GM21367 (cell line): ENCODE results near the gene LRMDA.
A peak's percentile ranks its signal among the peaks of the same experiment; 100 is the strongest.
"Not testable (repeated sequence)": the region's sequence is repeated elsewhere in the genome, so short reads cannot be mapped to it uniquely, and the experiment has no call there.

Experiments
- ATAC-seq: cut with Tn5 transposase; IDR thresholded peaks from one replicate; pipeline ENCODE4 v1.9.1; 2021; ENCODE audit not compliant: unreplicated experiment

Gene LRMDA

DNA sequence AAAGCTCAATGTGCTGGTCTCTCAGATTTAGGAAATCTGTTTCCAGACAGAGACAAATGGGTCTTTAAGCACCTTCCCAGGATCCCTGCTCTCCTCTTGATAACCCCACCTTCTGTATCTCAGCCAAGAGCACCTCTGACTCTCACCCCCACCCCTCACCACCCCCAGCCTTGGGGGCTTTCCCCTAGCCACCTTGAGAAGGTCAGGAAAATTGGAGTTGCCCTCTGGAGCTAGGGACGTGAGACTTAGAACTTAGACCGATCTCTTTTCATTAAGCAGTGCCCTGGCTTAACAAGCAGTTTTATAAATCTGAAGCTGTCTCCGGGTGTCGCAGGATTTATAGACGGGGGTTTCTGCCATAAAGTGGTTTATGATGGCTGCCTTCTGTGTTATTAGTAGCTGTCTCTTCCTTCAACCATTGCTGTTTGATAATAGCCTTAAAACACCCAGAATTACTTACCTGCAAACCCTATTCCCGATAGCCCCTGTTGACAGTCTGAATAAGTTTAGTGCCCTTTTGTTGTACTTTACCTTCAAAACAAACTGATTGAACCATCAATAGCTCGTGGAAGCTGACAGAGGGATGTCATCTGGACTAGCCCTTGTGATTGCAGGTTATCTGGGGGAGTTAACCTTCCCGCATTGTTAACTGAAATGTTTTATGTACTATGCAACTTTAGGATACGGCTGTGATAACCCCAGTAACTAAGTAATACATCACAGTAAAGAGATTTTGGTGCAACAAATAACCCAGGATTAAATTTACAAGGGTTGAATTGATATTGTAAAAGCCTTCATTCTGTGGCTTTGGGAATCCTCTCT is 621.5 kb downstream of the LRMDA start:
- no peak for ATAC-seq

- no peak for ATAC-seq
Observed at GRCh38 chr10:76055466-76055865, 624.0 kb downstream of the LRMDA start.

- ATAC-seq, result no peak
Observed at GRCh38 chr10:76055963-76056362, 624.5 kb downstream of the LRMDA start.

GRCh38 chr10:76060993-76061392 is 629.6 kb downstream of the LRMDA start:
- not testable (repeated sequence) for ATAC-seq

GRCh38 chr10:76066457-76066856 is 635.0 kb downstream of the LRMDA start:
- ATAC-seq, result no peak

GRCh38 chr10:76067447-76067846 is 636.0 kb downstream of the LRMDA start:
- ATAC-seq, result no peak

DNA sequence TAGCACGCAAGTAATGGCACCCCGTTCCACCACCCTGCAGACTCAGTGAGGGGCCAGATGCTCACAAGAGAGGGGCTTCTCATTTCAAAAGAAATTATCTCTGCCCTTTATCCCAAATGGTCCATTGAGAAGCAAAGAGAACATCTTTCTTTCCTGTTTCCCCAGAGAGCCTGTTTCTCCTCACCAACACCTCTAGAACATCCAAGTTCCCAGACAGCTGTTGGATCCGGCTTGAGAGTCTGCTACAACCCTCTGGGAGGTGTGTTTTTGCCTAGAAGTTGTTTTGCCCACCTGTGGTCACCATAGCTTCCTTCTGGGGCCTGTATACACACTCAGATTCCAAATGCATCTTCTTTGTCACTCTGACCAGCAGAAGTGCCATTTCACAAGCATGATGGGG is 637.4 kb downstream of the LRMDA start:
- no peak for ATAC-seq

DNA sequence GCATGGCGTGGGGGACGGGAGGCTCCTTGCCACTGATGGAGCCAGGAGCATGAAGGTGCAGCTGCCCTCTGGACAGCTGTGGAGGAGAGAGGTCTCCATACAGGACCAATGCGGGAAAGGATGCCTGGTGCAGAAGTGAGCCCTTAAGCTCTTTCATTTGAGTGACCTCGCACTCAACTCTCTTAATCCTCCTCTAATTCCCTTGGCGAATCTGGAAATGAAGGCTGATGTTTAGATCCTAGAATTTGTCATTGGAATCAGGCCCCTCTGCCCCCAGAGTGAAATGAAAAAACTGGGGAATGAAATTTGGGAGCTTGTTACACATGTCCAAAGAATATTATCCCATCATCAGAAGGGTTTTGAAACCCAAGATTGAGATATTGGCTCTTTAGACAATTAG is 639.5 kb downstream of the LRMDA start:
- ATAC-seq, result no peak

DNA sequence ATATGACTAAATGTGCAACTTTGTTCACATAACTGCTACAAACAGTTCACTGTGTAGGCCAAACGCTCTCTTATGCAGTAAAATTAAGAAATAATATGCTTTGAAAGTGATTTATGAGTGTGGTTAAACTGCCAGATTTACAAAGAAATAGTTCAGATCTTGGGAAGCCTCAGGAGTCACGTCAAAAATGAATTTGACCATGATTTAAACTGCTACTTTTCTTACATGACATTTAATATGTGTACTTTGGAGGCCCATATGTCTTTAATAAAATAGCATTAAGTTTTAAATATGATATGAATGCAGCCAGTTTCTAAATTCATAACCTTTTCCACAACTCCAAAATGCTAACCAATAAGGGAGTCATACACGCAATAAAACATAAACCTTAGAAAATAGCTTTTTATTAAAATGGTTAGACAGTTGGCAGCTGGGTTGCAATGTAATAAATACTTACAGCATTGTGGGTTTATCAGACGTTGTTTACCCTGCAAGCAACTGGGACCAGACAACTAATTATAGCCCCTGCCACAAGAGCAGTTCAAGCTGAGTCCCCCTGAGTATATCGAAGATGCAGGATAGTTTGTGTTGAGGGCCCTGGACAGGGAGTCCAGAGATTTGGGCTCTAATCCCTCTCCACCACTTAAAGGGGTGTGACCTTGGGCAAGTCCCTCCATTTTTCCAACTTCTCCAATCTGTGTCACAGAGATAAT is 640.4 kb downstream of the LRMDA start:
- no peak for ATAC-seq

DNA sequence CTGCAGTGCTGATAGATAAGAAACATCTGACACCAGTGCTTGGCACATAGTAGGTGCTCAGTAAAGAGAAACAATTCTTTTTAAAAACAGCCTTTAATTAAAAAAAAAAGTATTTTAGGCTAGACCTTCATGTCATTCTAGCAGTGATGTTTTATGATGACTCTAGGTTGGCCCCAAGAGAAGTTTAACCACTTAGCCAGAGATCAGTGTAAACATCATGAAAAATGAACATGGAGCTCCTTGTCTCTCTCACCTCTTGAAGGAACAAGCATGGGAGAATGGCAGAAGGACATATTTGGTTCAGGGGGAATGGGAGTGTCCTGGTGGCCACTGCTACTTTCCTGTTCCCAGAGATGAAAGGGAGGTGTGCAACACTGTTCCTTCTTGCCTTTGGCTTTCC is 641.0 kb downstream of the LRMDA start:
- no peak for ATAC-seq

GRCh38 chr10:76073524-76073923 is 642.1 kb downstream of the LRMDA start:
- ATAC-seq, result no peak

DNA sequence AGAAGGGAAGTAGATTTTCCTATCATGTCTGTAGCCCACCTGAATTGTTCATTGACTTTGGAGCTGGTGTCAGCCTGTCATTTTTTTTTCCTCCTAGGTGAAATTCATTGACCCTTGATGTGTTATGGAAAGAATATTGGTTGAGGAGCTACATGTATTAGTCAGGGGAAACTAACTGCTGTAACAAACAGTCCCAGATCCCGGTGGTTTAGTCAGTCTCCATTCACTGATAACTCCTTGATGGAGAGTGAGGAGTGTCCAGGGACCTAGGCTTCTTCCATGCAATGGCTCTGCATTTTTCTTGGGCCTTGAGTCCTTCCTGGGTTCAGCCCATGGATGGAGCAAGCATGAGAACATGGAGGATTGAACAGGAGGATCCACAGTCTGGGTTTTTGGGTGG is 643.2 kb downstream of the LRMDA start:
- no peak for ATAC-seq

DNA sequence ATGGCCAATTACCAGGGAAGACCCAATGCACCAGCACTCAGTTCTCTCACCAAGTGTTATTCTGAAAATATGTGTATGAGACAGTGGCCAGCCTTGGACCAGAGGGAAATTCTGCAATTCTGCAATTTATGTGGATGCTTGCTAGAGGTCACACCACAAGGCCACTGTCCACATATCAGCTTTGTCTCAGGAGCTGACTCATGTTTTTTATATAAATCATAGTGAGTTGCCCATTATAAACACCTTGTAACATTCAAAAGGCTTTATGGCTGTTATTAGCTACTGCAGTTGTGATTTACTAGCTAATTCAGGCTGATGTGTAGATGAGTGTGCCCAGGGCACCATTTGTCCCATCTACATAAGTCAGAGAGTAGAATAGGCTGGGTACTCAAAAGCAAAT is 649.0 kb downstream of the LRMDA start:
- ATAC-seq, result no peak

DNA sequence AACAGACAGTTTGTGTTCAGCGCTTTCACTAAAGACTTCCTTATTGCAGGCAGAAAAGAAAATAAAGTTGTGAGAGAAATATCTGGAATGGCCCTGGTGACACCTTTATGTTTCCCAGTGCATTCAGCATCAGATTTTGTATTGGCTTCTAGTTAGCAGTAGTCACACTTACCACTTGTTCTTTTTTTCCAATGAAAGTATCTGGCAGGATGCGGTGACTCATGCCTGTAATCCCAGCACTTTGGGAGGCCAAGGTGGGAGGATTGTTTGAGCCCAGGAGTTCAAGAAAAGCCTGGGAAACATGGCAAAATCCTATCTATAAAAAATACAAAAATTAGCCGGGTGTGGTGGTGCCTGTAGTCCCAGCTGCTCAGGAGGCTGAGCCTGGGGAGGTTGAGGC is 649.6 kb downstream of the LRMDA start:
- no peak for ATAC-seq

DNA sequence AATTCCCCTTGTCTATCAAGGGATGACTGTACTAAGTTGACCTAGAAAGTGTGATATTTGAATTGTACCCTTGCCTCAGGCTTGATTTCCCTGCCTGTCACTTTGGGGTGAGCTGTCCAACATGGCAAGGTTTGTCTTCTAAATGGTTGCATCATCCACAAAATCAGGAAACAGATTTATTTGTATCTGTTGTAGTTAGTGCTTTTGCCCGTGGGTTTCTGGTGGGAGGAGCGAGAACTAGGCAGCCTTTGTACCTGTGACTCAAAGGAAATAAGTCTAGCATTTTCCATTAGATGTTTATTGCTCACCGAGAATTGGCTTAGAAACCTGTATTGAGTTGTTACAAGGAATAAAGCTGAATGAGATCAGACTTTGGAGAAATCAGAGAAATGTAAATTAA is 650.8 kb downstream of the LRMDA start:
- ATAC-seq, result no peak

DNA sequence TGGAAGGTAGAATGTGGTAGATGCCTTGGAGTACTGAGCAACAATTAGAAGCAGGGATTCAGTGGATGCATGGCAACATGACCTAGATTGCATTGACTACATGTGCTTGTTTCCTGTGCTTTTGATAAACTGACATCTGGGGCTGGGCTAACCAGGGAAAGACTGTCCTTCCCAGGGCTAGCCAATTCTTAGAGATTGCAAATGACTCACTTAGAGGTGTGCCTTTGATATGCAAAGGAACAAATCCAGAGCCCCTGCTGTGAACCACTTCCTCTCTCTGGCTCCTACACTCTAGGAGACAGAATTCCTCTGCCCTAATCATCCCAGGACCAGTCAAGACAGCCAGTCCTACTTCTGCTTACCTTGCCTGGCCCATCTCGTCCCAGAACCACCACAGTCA is 651.5 kb downstream of the LRMDA start:
- ATAC-seq, result no peak

GRCh38 chr10:76085002-76085816 is 653.8 kb downstream of the LRMDA start:
- no peak for ATAC-seq

DNA sequence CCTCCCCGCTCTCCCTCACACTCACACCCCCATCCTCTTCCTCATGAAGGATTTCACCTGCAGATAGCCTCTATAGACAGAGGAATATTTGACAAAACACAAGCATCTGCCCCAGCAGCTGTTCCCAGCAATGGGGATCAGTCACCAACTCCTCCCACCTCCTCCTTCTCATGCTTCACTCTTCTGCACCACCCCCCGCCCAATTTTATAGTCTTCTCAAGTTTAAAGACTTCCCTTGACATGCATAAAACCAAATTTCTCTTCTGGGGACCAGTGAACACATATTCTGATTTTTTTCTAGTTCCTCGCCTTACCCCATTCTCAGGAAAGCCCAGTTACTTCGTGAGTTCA is 654.4 kb downstream of the LRMDA start:
- ATAC-seq, result no peak

- ATAC-seq, result no peak
Observed at GRCh38 chr10:76086170-76086760, 654.8 kb downstream of the LRMDA start.

- peak; percentile 57 for ATAC-seq
Observed at GRCh38 chr10:76086761-76087639, 655.6 kb downstream of the LRMDA start.
